CD14-positive monocyte (primary cell): Measurements from ENCODE around the gene PTOV1. TPM values are rescaled to one million over a fixed set of nuclear protein-coding genes. Genes with fewer than 3 reads are reported as not detected.
A peak's percentile ranks its signal among the peaks of the same experiment; 100 is the strongest.

ENCODE experiments used
- DNase-seq, 3 donors: peaks; one replicate each; pipeline ENCODE4 v3.0.0-alpha.2; 2011 to 2022
- H2AFZ ChIP-seq: 2 replicates; pipeline ENCODE4 v1.6.0; 2012; ENCODE audit warnings: mild to moderate bottlenecking, low read depth, low read length, inconsistent platforms; ENCODE audit not compliant: insufficient read depth, poor library complexity, severe bottlenecking
- H3K27ac ChIP-seq, 2 donors: 1 replicate in 1 of 2; 2 replicates in 1 of 2; pipeline ENCODE4 v1.5.1; 2012 to 2013; ENCODE audit warnings: low read length in 2 of 2, control low read depth in 1 of 2, inconsistent platforms in 1 of 2, low read depth in 1 of 2, mild to moderate bottlenecking in 1 of 2
- H3K27me3 ChIP-seq, 2 donors: one replicate each; pipeline versions ENCODE4 v1.6.0 to v1.6.1; 2011 to 2013; ENCODE audit warnings: low read length in 2 of 2; ENCODE audit not compliant: control insufficient read depth in 2 of 2, insufficient read depth in 2 of 2
- H3K36me3 ChIP-seq, 2 donors: replicated peaks in 1 of 2; 1 replicate in 1 of 2; 2 replicates in 1 of 2; pipeline versions ENCODE4 v1.5.1 to v1.6.1; 2012 to 2013; ENCODE audit warnings: low read length in 2 of 2, control low read depth in 1 of 2, inconsistent platforms in 1 of 2, mild to moderate bottlenecking in 1 of 2; ENCODE audit not compliant: insufficient read depth in 2 of 2, control insufficient read depth in 1 of 2
- H3K4me1 ChIP-seq, 2 donors: 1 replicate in 1 of 2; 2 replicates in 1 of 2; pipeline versions ENCODE4 v1.5.1 to v1.6.1; 2012 to 2013; ENCODE audit warnings: low read length in 2 of 2, control low read depth in 1 of 2, inconsistent platforms in 1 of 2, mild to moderate bottlenecking in 1 of 2, moderate library complexity in 1 of 2; ENCODE audit not compliant: insufficient read depth in 2 of 2, control insufficient read depth in 1 of 2
- H3K4me2 ChIP-seq: replicated peaks from 2 replicates; pipeline ENCODE3; 2012; ENCODE audit warnings: low read length, moderate library complexity, mild to moderate bottlenecking; ENCODE audit not compliant: poor library complexity, severe bottlenecking; ENCODE audit errors: extremely low read depth
- H3K4me3 ChIP-seq, 3 experiments: fragments of 200-600 bp in 1 of 3; sonication (generic) in 1 of 3; replicated peaks in 1 of 3; 1 replicate in 2 of 3; 2 replicates in 1 of 3; pipeline ENCODE4 v1.5.1; 2011 to 2013; ENCODE audit warnings: low read length in 3 of 3, mild to moderate bottlenecking in 3 of 3, control low read depth in 2 of 3, low read depth in 2 of 3, inconsistent platforms in 1 of 3, moderate library complexity in 1 of 3
- H3K79me2 ChIP-seq: 2 replicates; pipeline ENCODE4 v1.6.0; 2012; ENCODE audit warnings: mild to moderate bottlenecking, control low read depth, inconsistent platforms, low read length, moderate library complexity; ENCODE audit not compliant: insufficient read depth
- H3K9ac ChIP-seq: 2 replicates; pipeline ENCODE4 v1.6.0; 2017; ENCODE audit warnings: low read length, mild to moderate bottlenecking; ENCODE audit not compliant: insufficient read depth, poor library complexity, severe bottlenecking
- H3K9me3 ChIP-seq, 2 donors: replicated peaks in 1 of 2; 1 replicate in 1 of 2; 2 replicates in 1 of 2; pipeline versions ENCODE4 v1.5.1 to v1.6.1; 2012 to 2013; ENCODE audit warnings: low read length in 2 of 2, control low read depth in 1 of 2; ENCODE audit not compliant: control insufficient read depth in 1 of 2, insufficient read depth in 1 of 2
- H4K20me1 ChIP-seq: 2 replicates; pipeline ENCODE4 v1.6.0; 2012; ENCODE audit warnings: mild to moderate bottlenecking, low read length, control low read depth, moderate library complexity; ENCODE audit not compliant: insufficient read depth
- H3K27ac Mint-ChIP-seq, 7 donors: one replicate each; pipeline ENCODE4 v1.8.0; 2020; ENCODE audit warnings: mild to moderate bottlenecking in 7 of 7, mixed read lengths in 7 of 7, moderate library complexity in 6 of 7, inconsistent platforms in 2 of 7
- H3K27me3 Mint-ChIP-seq, 3 donors: one replicate each; pipeline ENCODE4 v1.8.0; 2021 to 2022; ENCODE audit warnings: low read depth in 3 of 3, mild to moderate bottlenecking in 3 of 3, mixed read lengths in 3 of 3, moderate library complexity in 3 of 3, inconsistent platforms in 1 of 3
- H3K36me3 Mint-ChIP-seq, 2 donors: one replicate each; pipeline ENCODE4 v1.8.0; 2020; ENCODE audit warnings: mixed read lengths in 2 of 2, inconsistent platforms in 1 of 2, mild to moderate bottlenecking in 1 of 2
- H3K4me1 Mint-ChIP-seq: one replicate; pipeline ENCODE4 v1.8.0; 2020; ENCODE audit warnings: mild to moderate bottlenecking, mixed read lengths
- H3K4me3 Mint-ChIP-seq, 2 donors: one replicate each; pipeline ENCODE4 v1.8.0; 2020; ENCODE audit warnings: mild to moderate bottlenecking in 2 of 2, mixed read lengths in 2 of 2, moderate library complexity in 1 of 2
- H3K9me3 Mint-ChIP-seq, 7 donors: one replicate each; pipeline ENCODE4 v1.8.0; 2020 to 2022; ENCODE audit warnings: mixed read lengths in 7 of 7, mild to moderate bottlenecking in 6 of 7, moderate library complexity in 6 of 7, inconsistent platforms in 2 of 7
- CTCF ChIP-seq: fragments of 200-600 bp; IDR thresholded peaks from one replicate; pipeline ENCODE4 v1.8.0; 2022; ENCODE audit warnings: antibody characterized with exemption, mild to moderate bottlenecking
- WGBS: methylation state at CpG from one replicate; pipeline ENCODE4 v1.1.5; 2013; ENCODE audit warnings: missing lambda C conversion rate; ENCODE audit not compliant: insufficient coverage; 5-methylcytosine and 5-hydroxymethylcytosine counted together
- intact Hi-C, 2 donors: fragments of 100-400 bp; cut with micrococcal nuclease; formaldehyde crosslinking; loops; one replicate each; pipeline versions ENCODE4 v1.15.0 to v1.15.1; 2023
- polyA minus RNA-seq: library from RNA; depleted of rRNA, polyadenylated mRNA; stranded (reverse); fragments of >200 nt; gene quantifications from 2 replicates; pipeline ENCODE4 v1.2.3, GENCODE V29; 2012
- polyA plus RNA-seq, 3 donors: library from polyadenylated mRNA; depleted of rRNA in 1 of 3; unstranded in 2 of 3; stranded (reverse) in 1 of 3; fragments of 300-500 nt in 2 of 3; fragments of >200 nt in 1 of 3; fragmentation: Illumina TruSeq in 2 of 3; gene quantifications; 1 replicate in 2 of 3; 2 replicates in 1 of 3; pipeline ENCODE4 v1.2.3, GENCODE V29; 2012 to 2021
- total RNA-seq, 12 experiments: library from RNA in 1 of 12; stranded (reverse) in 1 of 12; fragments of 120-200 nt in 1 of 12; gene quantifications; one replicate each; pipeline ENCODE4 v1.2.4 and lab custom pipeline; 2013 to 2026; ENCODE audit warnings: mixed read lengths in 6 of 12, inconsistent platforms in 1 of 12

PTOV1 gene
- 41.1 TPM for total RNA-seq (2013)
- 10 to 100 TPM; 18.3 to 67.9 (median 31.2) TPM for polyA plus RNA-seq
- 30.0 and 30.2 TPM in 2 replicates for polyA minus RNA-seq
- 6.0 to 46.9 (median 18.9) reads per million in 11 experiments for total RNA-seq (lab: John Stamatoyannopoulos, UW)

- peaks cover 14 to 17% (median 15%) of the 10 kb centered on the region in 3 donors for H3K27me3 Mint-ChIP-seq
- H3K9me3 Mint-ChIP-seq = peaks cover 4 to 11% (median 8%) of the 10 kb centered on the region in 7 donors
- peaks cover 42% of the 10 kb centered on the region for H3K4me1 Mint-ChIP-seq
- H3K36me3 Mint-ChIP-seq = peaks cover 8 to 14% of the 10 kb centered on the region in 2 donors
- Histone ChIP-seq H3K79me2 (peaks cover 20% of the 10 kb centered on the region), H3K9ac (peak within 1 kb of the TSS; percentile 97), H2AFZ (peak within 1 kb of the TSS; percentile 92), H4K20me1 (peaks cover 39% of the 10 kb centered on the region), H3K36me3 (no peaks in the 10 kb centered on the region), H3K4me1 (peaks cover 32 to 40% of the 10 kb centered on the region in 2 donors), H3K27me3 (peaks cover 7 to 12% of the 10 kb centered on the region in 2 donors), H3K27ac (peak within 1 kb of the TSS; percentile 95 to 97), H3K4me3 (peak within 1 kb of the TSS; percentile 84 to 99 (median 96)), H3K4me2 (peak within 1 kb of the TSS; percentile 96), H3K9me3 (peaks cover 4% of the 10 kb centered on the region in 2 donors)
- 3% methylated on average over 98 of the region's 98 CpGs for WGBS
- H3K27ac Mint-ChIP-seq = peak within 1 kb of the TSS; percentile 93 to 99 (median 96)
- DNase-seq = peak; percentile 88 to 90 (median 88)
- H3K4me3 Mint-ChIP-seq = peak within 1 kb of the TSS; percentile 88 to 92
- intact Hi-C loops = loop anchor here (2.0 to 5.0 kb wide), 3 partner anchors 16 to 33 kb away; partner anchors contain the start of genes MED25 (in 2 of the 2) and PNKP (in 1 of the 2)
- TF ChIP-seq CTCF = no peak
Measured at GRCh38 chr19:49850487-49851342, at the start of gene PTOV1. Gene PTOV1 (plus strand): TSS chr19:49851159.

GRCh38 chr19:49801401-49801888, 49.5 kb upstream of the PTOV1 start:
- Mint-ChIP-seq H3K27ac (no peak overlapping the region), H3K27me3 (peaks cover 0 to 2% (median 0%) of the 10 kb centered on the region in 3 donors), H3K4me1 (peaks cover 3% of the 10 kb centered on the region), H3K9me3 (no peaks in the 10 kb centered on the region), H3K36me3 (peaks cover 80 to 90% of the 10 kb centered on the region in 2 donors), H3K4me3 (no peak overlapping the region)
- H2AFZ ChIP-seq = no peak overlapping the region
- H3K79me2 ChIP-seq = no peaks in the 10 kb centered on the region
- H3K27ac ChIP-seq = no peak overlapping the region
- no peaks in the 10 kb centered on the region for H3K9me3 ChIP-seq
- H3K4me3 ChIP-seq = no peak overlapping the region
- H3K36me3 ChIP-seq = peaks cover 87 to 98% of the 10 kb centered on the region in 2 donors
- WGBS = 97% methylated on average over 28 of the region's 32 CpGs
- H3K4me2 ChIP-seq = no peak overlapping the region
- DNase-seq = no peak
- H3K9ac ChIP-seq = no peak overlapping the region
- TF ChIP-seq CTCF = no peak
- H4K20me1 ChIP-seq = peaks cover 70% of the 10 kb centered on the region
- H3K27me3 ChIP-seq = no peaks in the 10 kb centered on the region
- intact Hi-C loops = no loop called here
- peaks cover 0 to 2% of the 10 kb centered on the region in 2 donors for H3K4me1 ChIP-seq
